Activated CD8-positive, alpha-beta memory T cell treated with anti-CD3 and anti-CD28 coated beads, Interleukin-2, amount 50 U/mL, for 4 hours (primary cell): ENCODE results near the gene SLC9A2.
A peak's percentile ranks its signal among the peaks of the same experiment; 100 is the strongest.

Experiments used
- DNase-seq: peaks from one replicate; pipeline ENCODE4 v3.0.0-alpha.2; 2020

The SLC9A2 gene

GRCh38 chr2:102619414-102620319 lies at the start of gene SLC9A2:
Gene SLC9A2 (plus strand): TSS chr2:102619553. CDS start chr2:102619849, 296 bp downstream.
- DNase-seq, result no peak

GRCh38 chr2:102575888-102576287 lies 43.5 kb upstream of the SLC9A2 start:
- DNase-seq, result no peak

- no peak for DNase-seq
Measured at GRCh38 chr2:102578376-102578775, 41.0 kb upstream of the SLC9A2 start.

- no peak for DNase-seq
Measured at GRCh38 chr2:102581911-102582310, 37.4 kb upstream of the SLC9A2 start.

GRCh38 chr2:102582845-102583244 lies 36.5 kb upstream of the SLC9A2 start:
- DNase-seq, result no peak

GRCh38 chr2:102585847-102586404 lies 33.4 kb upstream of the SLC9A2 start:
- DNase-seq, result no peak

- no peak for DNase-seq
Measured at GRCh38 chr2:102588213-102588939, 31.0 kb upstream of the SLC9A2 start.

- no peak for DNase-seq
Measured at GRCh38 chr2:102589444-102589843, 29.9 kb upstream of the SLC9A2 start.

GRCh38 chr2:102591491-102592045 lies 27.8 kb upstream of the SLC9A2 start:
- DNase-seq, result no peak

- no peak for DNase-seq
Measured at GRCh38 chr2:102592601-102593000, 26.8 kb upstream of the SLC9A2 start.

GRCh38 chr2:102593516-102593915 lies 25.8 kb upstream of the SLC9A2 start:
- no peak for DNase-seq

GRCh38 chr2:102594445-102595016 lies 24.8 kb upstream of the SLC9A2 start:
- DNase-seq, result no peak

GRCh38 chr2:102597788-102598187 lies 21.6 kb upstream of the SLC9A2 start:
- DNase-seq, result no peak

- no peak for DNase-seq
Measured at GRCh38 chr2:102599486-102599885, 19.9 kb upstream of the SLC9A2 start.

GRCh38 chr2:102601730-102602129 lies 17.6 kb upstream of the SLC9A2 start:
- DNase-seq, result no peak

GRCh38 chr2:102603904-102604303 lies 15.4 kb upstream of the SLC9A2 start:
- no peak for DNase-seq

GRCh38 chr2:102604769-102605168 lies 14.6 kb upstream of the SLC9A2 start:
- DNase-seq, result no peak

GRCh38 chr2:102606353-102606752 lies 13.0 kb upstream of the SLC9A2 start:
- no peak for DNase-seq

- DNase-seq, result peak; percentile 28
Measured at GRCh38 chr2:102615620-102616436, 3.5 kb upstream of the SLC9A2 start.

GRCh38 chr2:102618452-102619413 lies 620 bp upstream of the SLC9A2 start:
- DNase-seq, result no peak

GRCh38 chr2:102620332-102620731 lies 979 bp downstream of the SLC9A2 start:
- no peak for DNase-seq
